Effector CD8-positive, alpha-beta T cell (primary cell): ENCODE results near the gene UVRAG.
"Not testable (repeated sequence)": the region's sequence is repeated elsewhere in the genome, so short reads cannot be mapped to it uniquely, and the experiment has no call there.

Source experiments
- DNase-seq: peaks from one replicate; lab custom pipeline; 2025; lab: John Stamatoyannopoulos, UW

UVRAG gene

GRCh38 chr11:76023236-76024068, 208.4 kb downstream of the UVRAG start:
- DNase-seq = no peak

GRCh38 chr11:76025068-76025467, 210.1 kb downstream of the UVRAG start:
- no peak for DNase-seq

GRCh38 chr11:76025817-76026216, 210.8 kb downstream of the UVRAG start:
- no peak for DNase-seq

- no peak for DNase-seq
These were observed 211.3 kb downstream of the UVRAG start for GRCh38 chr11:76026281-76026680.

GRCh38 chr11:76026862-76027261, 211.9 kb downstream of the UVRAG start:
- DNase-seq = no peak

- DNase-seq = no peak
These were observed 215.3 kb downstream of the UVRAG start for GRCh38 chr11:76030286-76030685.

- DNase-seq = no peak
These were observed 216.1 kb downstream of the UVRAG start for GRCh38 chr11:76030968-76031590.

- no peak for DNase-seq
These were observed 218.7 kb downstream of the UVRAG start for GRCh38 chr11:76033699-76034098.

- DNase-seq = no peak
These were observed 220.0 kb downstream of the UVRAG start for GRCh38 chr11:76035020-76035419.

- DNase-seq = no peak
These were observed 223.6 kb downstream of the UVRAG start for GRCh38 chr11:76038608-76039007.

GRCh38 chr11:76041208-76041607, 226.2 kb downstream of the UVRAG start:
- DNase-seq = no peak

- DNase-seq = no peak
These were observed 229.8 kb downstream of the UVRAG start for GRCh38 chr11:76044750-76045320.

- DNase-seq = no peak
These were observed 232.2 kb downstream of the UVRAG start for GRCh38 chr11:76047231-76047630.

GRCh38 chr11:76047766-76048165, 232.8 kb downstream of the UVRAG start:
- DNase-seq = no peak

GRCh38 chr11:76048763-76049162, 233.8 kb downstream of the UVRAG start:
- no peak for DNase-seq

- no peak for DNase-seq
These were observed 234.5 kb downstream of the UVRAG start for GRCh38 chr11:76049511-76049910.

GRCh38 chr11:76051937-76052336, 236.9 kb downstream of the UVRAG start:
- no peak for DNase-seq

GRCh38 chr11:76054330-76054729, 239.3 kb downstream of the UVRAG start:
- no peak for DNase-seq

- DNase-seq = no peak
These were observed 241.9 kb downstream of the UVRAG start for GRCh38 chr11:76056876-76057275.

- not testable (repeated sequence) for DNase-seq
These were observed 245.5 kb downstream of the UVRAG start for GRCh38 chr11:76060475-76061036.

- DNase-seq = no peak
These were observed 247.7 kb downstream of the UVRAG start for GRCh38 chr11:76062733-76063132.

GRCh38 chr11:76064192-76064591, 249.2 kb downstream of the UVRAG start:
- no peak for DNase-seq

- no peak for DNase-seq
These were observed 252.1 kb downstream of the UVRAG start for GRCh38 chr11:76067099-76067498.
